NOMO-1 treated with dmso at 0.1 percent for 144 hours (cell line): Measurements from ENCODE around the gene HSF2BP.
A peak's percentile ranks its signal among the peaks of the same experiment; 100 is the strongest.
"Not testable (repeated sequence)": the region's sequence is repeated elsewhere in the genome, so short reads cannot be mapped to it uniquely, and the experiment has no call there.

ENCODE experiments used
- DNase-seq: peaks from one replicate; lab custom pipeline; 2025; ENCODE audit not compliant: unreplicated experiment; lab: John Stamatoyannopoulos, UW

HSF2BP gene

DNA sequence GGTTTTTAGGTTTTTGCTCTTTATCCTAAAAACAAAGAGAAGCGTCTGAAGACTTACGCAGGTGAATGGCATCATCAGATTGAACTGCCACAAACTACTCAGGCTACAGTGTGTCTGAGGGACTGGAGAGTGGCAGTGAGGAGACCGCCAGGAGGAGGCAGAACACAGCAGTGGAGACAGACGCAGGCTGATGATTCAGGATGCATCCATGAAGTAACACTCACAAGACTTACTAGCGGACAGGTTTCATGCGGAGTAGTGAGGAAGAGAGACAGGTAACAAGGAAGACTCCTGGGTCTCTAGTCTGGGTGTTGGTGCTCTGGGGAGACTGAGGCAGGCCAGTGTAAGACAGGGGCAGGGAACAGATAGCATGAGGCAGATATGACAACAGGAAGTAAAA is 5.7 kb downstream of the HSF2BP start:
- no peak for DNase-seq

DNA sequence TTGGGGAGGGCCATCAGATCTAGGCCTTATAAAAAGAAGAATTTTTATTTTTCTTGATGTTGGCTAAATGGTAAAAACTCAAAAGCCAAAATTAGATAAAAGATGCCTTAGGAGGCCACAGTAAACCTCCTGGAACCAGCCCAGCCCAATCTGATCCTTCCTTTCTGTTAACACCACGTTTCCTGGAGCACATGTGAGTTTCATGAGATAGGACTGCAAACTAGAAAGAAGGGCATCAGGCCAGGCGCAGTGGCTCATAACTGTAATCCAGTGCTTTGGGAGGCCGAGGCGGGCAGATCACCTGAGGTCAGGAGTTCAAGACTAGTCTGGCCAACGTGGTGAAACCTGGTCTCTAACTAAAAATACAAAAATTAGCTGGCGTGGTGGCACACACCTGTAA is 6.7 kb downstream of the HSF2BP start:
- DNase-seq, result no peak

GRCh38 chr21:43651926-43652325 is 7.4 kb downstream of the HSF2BP start:
- DNase-seq, result not testable (repeated sequence)

GRCh38 chr21:43648171-43648570 is 11.1 kb downstream of the HSF2BP start:
- no peak for DNase-seq

- DNase-seq, result peak; percentile 76
Observed at GRCh38 chr21:43646550-43647260, 12.6 kb downstream of the HSF2BP start.

DNA sequence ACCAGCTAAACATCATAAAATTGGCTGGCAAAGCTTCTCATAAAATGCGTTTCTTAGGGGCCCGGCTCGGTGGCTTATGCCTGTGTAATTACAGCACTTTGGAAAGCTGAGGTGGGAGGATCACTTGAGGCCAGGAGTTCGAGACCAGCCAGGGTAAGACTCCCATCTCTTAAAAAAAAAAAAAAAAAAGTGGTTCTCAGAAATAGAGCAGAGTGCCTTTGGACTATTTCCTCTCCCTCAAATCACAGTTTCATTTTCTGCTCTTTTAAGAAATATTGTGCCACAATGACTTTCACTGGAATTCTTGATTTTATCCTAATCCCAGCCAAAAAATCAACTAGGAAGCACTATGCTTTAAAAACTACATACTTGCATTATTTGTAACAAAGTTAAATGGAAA is 13.3 kb downstream of the HSF2BP start:
- no peak for DNase-seq

- peak; percentile 88 for DNase-seq
Observed at GRCh38 chr21:43645136-43645891, 14.0 kb downstream of the HSF2BP start.

- DNase-seq, result no peak
Observed at GRCh38 chr21:43644609-43645008, 14.7 kb downstream of the HSF2BP start.

DNA sequence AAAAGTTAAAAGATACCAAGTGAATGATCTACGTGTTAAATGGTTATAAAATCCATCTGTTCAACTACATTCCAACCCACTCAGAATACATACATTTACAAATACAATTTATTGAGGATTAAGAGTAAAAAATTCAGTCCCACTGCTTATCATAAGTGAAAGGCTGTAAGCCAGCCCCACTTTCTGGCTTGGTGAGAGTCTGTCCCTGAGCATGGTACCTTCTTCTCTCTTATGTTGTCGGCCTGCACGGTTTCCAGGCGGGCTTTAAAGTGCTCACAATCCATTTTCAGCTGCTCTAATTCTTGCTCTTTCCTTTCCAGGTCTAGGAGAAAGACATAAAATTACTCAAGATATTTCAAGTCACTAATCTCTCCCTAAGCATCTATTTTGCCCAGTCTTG is 15.2 kb downstream of the HSF2BP start:
- DNase-seq, result no peak

GRCh38 chr21:43643193-43643592 is 16.1 kb downstream of the HSF2BP start:
- DNase-seq, result no peak

GRCh38 chr21:43640400-43640799 is 18.9 kb downstream of the HSF2BP start:
- no peak for DNase-seq

DNA sequence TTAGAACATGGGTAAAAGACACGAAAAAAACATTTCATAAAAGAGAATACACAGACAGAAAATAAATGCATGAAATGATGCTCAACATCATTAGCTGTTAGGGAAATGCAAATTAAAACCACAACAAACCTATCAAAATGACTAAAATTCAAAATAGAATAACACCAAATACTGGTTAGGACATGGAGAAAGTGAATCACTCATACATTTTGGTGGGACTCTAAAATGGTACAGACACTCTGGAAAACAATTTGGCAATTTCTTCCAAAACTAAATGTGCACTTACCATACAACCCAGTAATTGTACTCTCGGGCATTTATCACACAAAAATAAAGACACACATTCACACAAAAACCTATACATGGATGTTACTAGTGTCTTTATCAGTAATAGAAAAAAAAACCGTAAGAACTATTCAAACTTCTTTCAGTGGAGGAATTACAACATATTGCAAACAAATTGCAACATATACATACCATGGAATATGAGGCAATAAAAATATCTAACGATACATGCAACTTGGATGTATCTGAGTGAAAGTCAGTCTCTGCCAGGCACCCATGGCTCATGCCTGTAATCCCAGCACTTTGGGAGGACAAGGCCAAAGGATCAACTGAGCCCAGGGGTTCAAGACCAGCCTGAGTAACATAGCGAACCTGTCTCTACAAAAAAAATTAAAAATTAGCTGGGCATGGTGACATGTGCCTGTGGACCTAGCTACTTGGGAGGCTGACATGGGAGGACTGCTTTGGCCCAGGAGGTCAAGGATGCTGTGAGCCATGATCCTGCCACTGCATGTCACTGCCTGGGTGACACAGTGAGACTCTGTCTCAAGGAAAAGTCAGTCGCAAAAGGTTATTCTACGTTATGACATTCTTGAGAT is 19.6 kb downstream of the HSF2BP start:
- DNase-seq, result no peak

DNA sequence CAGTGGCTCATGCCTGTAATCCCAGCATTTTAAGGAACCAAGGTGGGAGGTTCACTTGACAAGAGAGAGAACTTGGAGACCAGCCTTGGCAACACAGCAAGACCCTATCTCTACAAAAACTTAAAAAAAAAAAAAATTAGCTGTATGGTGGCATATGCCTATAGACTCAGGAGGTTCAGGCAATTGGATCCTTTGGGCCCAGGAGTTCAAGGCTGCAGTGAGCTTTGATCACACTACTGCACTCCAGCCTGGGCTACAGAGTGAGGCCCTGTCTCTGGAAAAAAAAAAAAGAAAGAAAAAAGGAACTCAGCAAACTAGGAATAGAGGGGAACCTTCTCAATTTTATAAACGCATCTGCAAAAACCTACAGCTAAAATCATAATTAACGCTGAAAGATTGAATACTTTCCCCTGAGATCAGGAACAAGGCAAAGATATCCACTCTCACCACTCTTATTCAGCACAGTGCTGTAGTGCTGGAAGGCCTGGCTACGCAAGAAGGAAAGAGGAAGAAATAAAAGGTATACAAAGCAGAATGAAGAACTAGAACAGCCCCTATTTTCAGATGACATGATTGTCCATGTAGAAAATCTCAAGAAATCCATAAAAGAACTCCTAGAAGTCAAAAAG is 21.6 kb downstream of the HSF2BP start:
- DNase-seq, result no peak

DNA sequence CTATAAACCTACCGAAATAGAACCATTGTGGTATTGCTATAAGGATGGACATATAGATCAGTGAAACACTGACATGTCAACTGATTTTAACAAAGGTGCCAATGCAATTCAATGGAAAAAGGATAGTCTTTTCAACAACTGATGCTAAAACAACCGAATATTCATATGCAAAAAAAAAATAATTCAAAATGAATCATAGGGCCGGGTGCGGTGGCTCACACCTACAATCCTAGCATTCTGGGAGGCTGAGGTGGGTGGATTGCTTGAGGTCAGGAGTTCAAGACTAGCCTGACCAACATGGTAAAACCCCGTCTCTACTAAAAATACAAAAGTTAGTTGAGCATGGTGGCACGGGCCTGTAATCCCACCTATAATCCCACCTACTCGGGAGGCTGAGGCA is 23.9 kb downstream of the HSF2BP start:
- DNase-seq, result no peak

DNA sequence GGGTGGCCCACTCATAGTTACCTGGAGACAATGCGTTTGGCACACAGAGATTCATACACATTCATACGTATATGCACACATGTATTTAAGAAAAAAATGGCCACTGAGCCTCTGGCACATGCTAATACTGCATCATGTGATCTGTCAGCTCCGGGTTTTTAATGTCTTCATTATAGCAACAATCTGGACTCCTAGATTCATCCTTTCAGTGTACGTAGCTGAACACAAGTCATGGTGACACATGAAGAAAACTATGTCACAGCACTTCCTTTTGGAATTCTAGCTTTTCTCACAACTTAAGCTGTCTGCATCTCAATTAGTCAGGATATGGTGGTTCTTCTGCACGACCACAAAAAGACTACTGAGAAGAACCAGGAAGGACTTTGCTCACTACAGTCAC is 24.7 kb downstream of the HSF2BP start:
- no peak for DNase-seq

GRCh38 chr21:43632373-43632905 is 26.8 kb downstream of the HSF2BP start:
- DNase-seq, result no peak

DNA sequence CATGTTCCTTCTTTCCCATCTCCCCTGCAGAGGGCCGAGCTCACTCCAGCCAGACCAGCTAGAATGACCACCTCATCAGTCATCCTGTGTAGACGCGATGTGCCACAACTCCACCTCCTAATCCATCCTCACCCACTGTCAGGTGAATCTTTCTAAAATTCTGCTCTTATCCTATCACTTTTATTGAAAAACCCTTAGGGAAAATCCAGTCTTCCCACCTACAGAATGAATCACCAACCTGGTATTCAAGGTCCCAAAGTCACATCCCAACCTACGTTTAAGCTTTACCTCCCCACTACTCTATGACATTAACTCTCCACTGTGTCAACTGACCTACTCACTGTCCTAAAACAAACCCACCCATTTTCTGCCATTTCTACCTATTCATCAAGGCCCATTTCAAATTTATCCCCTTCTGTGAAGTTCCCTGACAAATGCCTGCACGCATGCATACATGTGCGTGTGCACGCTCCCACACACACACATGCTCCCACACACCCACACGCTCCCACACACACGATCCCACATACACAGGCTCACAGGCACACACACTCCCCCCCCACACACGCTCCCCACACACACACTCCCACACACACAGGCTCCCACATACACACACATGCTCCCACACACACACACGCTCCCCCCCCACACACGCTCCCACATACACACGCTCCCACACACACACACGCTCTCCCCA is 27.7 kb downstream of the HSF2BP start:
- no peak for DNase-seq

GRCh38 chr21:43627527-43627926 is 31.8 kb downstream of the HSF2BP start:
- no peak for DNase-seq

- no peak for DNase-seq
Observed at GRCh38 chr21:43626390-43626789, 32.9 kb downstream of the HSF2BP start.

DNA sequence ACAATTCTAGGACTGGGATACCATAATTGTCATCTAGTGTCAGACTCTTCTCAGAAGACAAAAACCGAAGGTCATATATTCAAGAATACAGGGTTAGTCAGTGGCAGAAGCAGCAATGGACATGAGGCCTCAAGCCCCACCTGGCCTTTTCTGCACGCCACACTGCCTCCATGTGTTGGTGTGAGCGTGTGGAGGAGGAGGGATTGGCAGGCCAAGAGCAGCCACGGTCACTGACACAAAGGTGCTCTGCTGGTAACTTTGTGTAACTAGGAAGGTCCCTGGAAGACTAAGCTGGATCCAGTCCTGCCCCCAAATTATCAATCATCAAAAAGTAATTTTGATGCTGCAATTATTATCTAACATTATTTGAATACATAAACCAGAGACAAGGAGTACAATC is 34.9 kb downstream of the HSF2BP start:
- DNase-seq, result no peak
